Stimulated activated CD4-positive, alpha-beta T cell treated with anti-CD3 and anti-CD28 coated beads, Interleukin-1b, Interleukin-23, amount 100 ng/mL, for 24 hours (primary cell): ENCODE results near the gene UST.
"Not testable (repeated sequence)": the region's sequence is repeated elsewhere in the genome, so short reads cannot be mapped to it uniquely, and the experiment has no call there.

ENCODE experiments used
- DNase-seq, 4 experiments: peaks; one replicate each; pipeline ENCODE4 v3.0.0-alpha.2; 2020; ENCODE audit warnings: low read depth in 4 of 4, low spot score in 1 of 4

The UST gene

GRCh38 chr6:148969603-148970061 lies 222.8 kb downstream of the UST start:
- no peak for DNase-seq

- DNase-seq: no peak
These were observed 224.4 kb downstream of the UST start for GRCh38 chr6:148971031-148971927.

GRCh38 chr6:148972481-148972880 lies 225.7 kb downstream of the UST start:
- peak in 2 of 4 experiments; percentile 18 to 34 for DNase-seq

GRCh38 chr6:148973538-148974208 lies 226.8 kb downstream of the UST start:
- no peak for DNase-seq

- no peak for DNase-seq
These were observed 227.5 kb downstream of the UST start for GRCh38 chr6:148974351-148974750.

- DNase-seq: not testable (repeated sequence)
These were observed 231.5 kb downstream of the UST start for GRCh38 chr6:148978298-148978697.

- no peak for DNase-seq
These were observed 232.4 kb downstream of the UST start for GRCh38 chr6:148979014-148979901.

GRCh38 chr6:148980234-148980633 lies 233.4 kb downstream of the UST start:
- DNase-seq: no peak

GRCh38 chr6:148981515-148981914 lies 234.7 kb downstream of the UST start:
- no peak for DNase-seq

GRCh38 chr6:148983101-148983761 lies 236.4 kb downstream of the UST start:
- DNase-seq: no peak

- DNase-seq: no peak
These were observed 237.1 kb downstream of the UST start for GRCh38 chr6:148983966-148984365.

GRCh38 chr6:148984531-148985056 lies 237.8 kb downstream of the UST start:
- no peak for DNase-seq

- DNase-seq: no peak
These were observed 238.7 kb downstream of the UST start for GRCh38 chr6:148985499-148985898.

GRCh38 chr6:148986608-148987007 lies 239.8 kb downstream of the UST start:
- no peak for DNase-seq

- DNase-seq: no peak
These were observed 241.2 kb downstream of the UST start for GRCh38 chr6:148987982-148988381.

GRCh38 chr6:148989585-148989984 lies 242.8 kb downstream of the UST start:
- DNase-seq: no peak

GRCh38 chr6:148990403-148990802 lies 243.6 kb downstream of the UST start:
- DNase-seq: no peak

- no peak for DNase-seq
These were observed 250.0 kb downstream of the UST start for GRCh38 chr6:148996815-148997214.

GRCh38 chr6:148997865-148998264 lies 251.0 kb downstream of the UST start:
- no peak for DNase-seq

GRCh38 chr6:148998704-148999103 lies 251.9 kb downstream of the UST start:
- no peak for DNase-seq
